SU-DHL-6 (cell line): Measurements from ENCODE around the gene AURKB.

Experiments
- H2AFZ ChIP-seq: fragments of 200-600 bp; sonication (generic); 2 replicates; pipeline ENCODE4 v1.6.1; 2014; ENCODE audit warnings: low read depth, mild to moderate bottlenecking, moderate library complexity, mixed read lengths, antibody characterized with exemption, low read length; ENCODE audit not compliant: severe bottlenecking
- H3F3A ChIP-seq: fragments of 200-600 bp; shearing (Covaris generic); 2 replicates; pipeline ENCODE4 v1.6.0; 2016; ENCODE audit warnings: antibody characterized with exemption, mild to moderate bottlenecking; ENCODE audit not compliant: insufficient read depth
- H3K27ac ChIP-seq: fragments of 200-600 bp; sonication (generic); 2 replicates; pipeline ENCODE4 v1.5.1; 2016; ENCODE audit warnings: low read depth, mild to moderate bottlenecking, low read length, moderate library complexity, mixed read lengths
- H3K27me3 ChIP-seq: fragments of 200-600 bp; sonication (generic), shearing (Covaris generic); 2 replicates; pipeline ENCODE4 v1.6.0; 2014; ENCODE audit warnings: mild to moderate bottlenecking, low read length
- H3K36me3 ChIP-seq: fragments of 200-600 bp; sonication (generic); 2 replicates; pipeline ENCODE4 v1.6.1; 2014; ENCODE audit warnings: mild to moderate bottlenecking, low read length, mixed read lengths
- H3K4me2 ChIP-seq: fragments of 300-600, 200-600 bp; shearing (Covaris generic), sonication (generic); 2 replicates; pipeline ENCODE4 v1.6.0; 2014; ENCODE audit warnings: low read length, low read depth, mild to moderate bottlenecking; ENCODE audit not compliant: poor library complexity, severe bottlenecking
- H3K4me3 ChIP-seq: fragments of 200-600 bp; sonication (generic); 2 replicates; pipeline ENCODE4 v1.5.1; 2014; ENCODE audit warnings: antibody characterized with exemption, low read length, mild to moderate bottlenecking, mixed read lengths; ENCODE audit not compliant: insufficient read depth, poor library complexity, severe bottlenecking
- H3K79me2 ChIP-seq: fragments of 200-600 bp; sonication (generic); 2 replicates; pipeline ENCODE4 v1.6.1; 2014; ENCODE audit warnings: mild to moderate bottlenecking, low read length, moderate library complexity; ENCODE audit not compliant: insufficient read depth
- H3K9ac ChIP-seq: fragments of 200-600 bp; sonication (generic); 2 replicates; pipeline ENCODE4 v1.7.0; 2014; ENCODE audit warnings: mild to moderate bottlenecking, low read length
- H3K9me2 ChIP-seq: fragments of 200-600 bp; sonication (generic); replicated peaks from 2 replicates; pipeline ENCODE4 v1.6.1; 2014; ENCODE audit warnings: low read length; ENCODE audit not compliant: insufficient read depth
- H3K9me3 ChIP-seq: fragments of 200-600 bp; sonication (generic); 2 replicates; pipeline ENCODE4 v1.6.1; 2014; ENCODE audit warnings: low read length, mixed read lengths; ENCODE audit not compliant: insufficient read depth
- H4K20me1 ChIP-seq: fragments of 200-600 bp; sonication (generic); 2 replicates; pipeline ENCODE4 v1.6.1; 2014; ENCODE audit warnings: low read depth, mild to moderate bottlenecking, antibody characterized with exemption, low read length, moderate library complexity, mixed read lengths
- CTCF ChIP-seq: fragments of 200-600 bp; sonication (generic); IDR thresholded peaks from one replicate; pipeline ENCODE4 v1.5.1; 2017; ENCODE audit warnings: antibody characterized with exemption, mild to moderate bottlenecking, low read length, moderate library complexity; ENCODE audit not compliant: insufficient read depth, poor library complexity, severe bottlenecking
- EZH2phosphoT487 ChIP-seq: fragments of 200-600 bp; sonication (generic), shearing (Covaris generic); conservative IDR thresholded peaks from 2 replicates; pipeline ENCODE4 v1.6.1; 2018; ENCODE audit warnings: mild to moderate bottlenecking, antibody characterized with exemption, low read length, moderate library complexity, mixed read lengths

Gene AURKB

GRCh38 chr17:8224891-8225812 lies 14.8 kb upstream of the AURKB start:
- no peak overlapping the region for H3K4me2 ChIP-seq
- H3K27ac ChIP-seq = no peak overlapping the region
- no peak overlapping the region for H3K9ac ChIP-seq
- no peaks in the 10 kb centered on the region for H3K9me3 ChIP-seq
- TF ChIP-seq EZH2phosphoT487 (no peak), CTCF (no peak)
- H3K36me3 ChIP-seq = no peaks in the 10 kb centered on the region
- no peaks in the 10 kb centered on the region for H3K9me2 ChIP-seq
- no peaks in the 10 kb centered on the region for H3K79me2 ChIP-seq
- no peak overlapping the region for H3K4me3 ChIP-seq
- H3K27me3 ChIP-seq = no peaks in the 10 kb centered on the region
- no peak overlapping the region for H2AFZ ChIP-seq
- H3F3A ChIP-seq = peaks cover 30% of the 10 kb centered on the region
- H4K20me1 ChIP-seq = no peaks in the 10 kb centered on the region

GRCh38 chr17:8223356-8224126 lies 13.2 kb upstream of the AURKB start:
- no peaks in the 10 kb centered on the region for H3K9me3 ChIP-seq
- H3K79me2 ChIP-seq = no peaks in the 10 kb centered on the region
- peaks cover 30% of the 10 kb centered on the region for H3F3A ChIP-seq

More at GRCh38 chr17:8223356-8224126, 13.2 kb upstream of the AURKB start:
- Histone ChIP-seq H3K27ac (peak overlapping the region; percentile 85), H2AFZ (peak overlapping the region; percentile 38), H3K4me3 (peak overlapping the region; percentile 84), H3K27me3 (no peaks in the 10 kb centered on the region), H3K9ac (peak overlapping the region; percentile 77), H3K9me2 (no peaks in the 10 kb centered on the region), H3K36me3 (no peaks in the 10 kb centered on the region), H4K20me1 (no peaks in the 10 kb centered on the region), H3K4me2 (peak overlapping the region; percentile 77)
- TF ChIP-seq CTCF = no peak
- TF ChIP-seq EZH2phosphoT487 = no peak
